ENCODE data around the gene COBLL1.
"Not testable (repeated sequence)": the region's sequence is repeated elsewhere in the genome, so short reads cannot be mapped to it uniquely, and the experiment has no call there.

COBLL1 gene

GRCh38 chr2:164785457-164785856 lies 56.2 kb downstream of the COBLL1 start:
- DNase-seq: no peak

GRCh38 chr2:164784376-164784775 lies 57.2 kb downstream of the COBLL1 start:
- no peak for DNase-seq

GRCh38 chr2:164782323-164782722 lies 59.3 kb downstream of the COBLL1 start:
- DNase-seq: no peak

GRCh38 chr2:164781394-164781793 lies 60.2 kb downstream of the COBLL1 start:
- no peak for DNase-seq

- DNase-seq: no peak
These were observed 60.9 kb downstream of the COBLL1 start for GRCh38 chr2:164780611-164781178.

GRCh38 chr2:164779383-164780057 lies 62.1 kb downstream of the COBLL1 start:
- DNase-seq: no peak

- no peak for DNase-seq
These were observed 62.9 kb downstream of the COBLL1 start for GRCh38 chr2:164778723-164779122.

- DNase-seq: no peak
These were observed 63.7 kb downstream of the COBLL1 start for GRCh38 chr2:164777847-164778461.

GRCh38 chr2:164773635-164774034 lies 68.0 kb downstream of the COBLL1 start:
- no peak for DNase-seq

- DNase-seq: no peak
These were observed 68.5 kb downstream of the COBLL1 start for GRCh38 chr2:164773091-164773490.

- no peak for DNase-seq
These were observed 69.7 kb downstream of the COBLL1 start for GRCh38 chr2:164771897-164772296.

GRCh38 chr2:164770421-164770916 lies 71.2 kb downstream of the COBLL1 start:
- DNase-seq: no peak

- no peak for DNase-seq
These were observed 74.7 kb downstream of the COBLL1 start for GRCh38 chr2:164766954-164767320.

GRCh38 chr2:164766216-164766953 lies 75.2 kb downstream of the COBLL1 start:
- no peak for DNase-seq

- no peak for DNase-seq
These were observed 76.6 kb downstream of the COBLL1 start for GRCh38 chr2:164764996-164765395.

- DNase-seq: no peak
These were observed 77.1 kb downstream of the COBLL1 start for GRCh38 chr2:164764474-164764873.

GRCh38 chr2:164763431-164763830 lies 78.2 kb downstream of the COBLL1 start:
- DNase-seq: no peak

- no peak for DNase-seq
These were observed 79.7 kb downstream of the COBLL1 start for GRCh38 chr2:164761737-164762460.

- not testable (repeated sequence) for DNase-seq
These were observed 80.4 kb downstream of the COBLL1 start for GRCh38 chr2:164761201-164761600.

- no peak for DNase-seq
These were observed 81.4 kb downstream of the COBLL1 start for GRCh38 chr2:164760179-164760578.

GRCh38 chr2:164757934-164758695 lies 83.5 kb downstream of the COBLL1 start:
- DNase-seq: no peak

GRCh38 chr2:164756773-164757172 lies 84.8 kb downstream of the COBLL1 start:
- DNase-seq: no peak
